Mesendoderm (in vitro differentiated cells): Measurements from ENCODE around the gene RCBTB2.

Source experiments
- DNase-seq: peaks from one replicate; pipeline ENCODE4 v3.0.0; 2013
- H2AK5ac ChIP-seq: 2 replicates; pipeline ENCODE4 v1.6.1; 2013; ENCODE audit warnings: low read length, inconsistent platforms
- H2BK120ac ChIP-seq: 2 replicates; pipeline ENCODE4 v1.6.1; 2013; ENCODE audit warnings: low read depth, mild to moderate bottlenecking, low read length, moderate library complexity, mixed read lengths
- H2BK15ac ChIP-seq: replicated peaks from 2 replicates; pipeline ENCODE4 v1.6.1; 2013; ENCODE audit warnings: low read depth, mild to moderate bottlenecking, moderate library complexity
- H2BK5ac ChIP-seq: 2 replicates; pipeline ENCODE4 v1.6.1; 2013; ENCODE audit warnings: low read length, inconsistent platforms
- H3K18ac ChIP-seq: 2 replicates; pipeline ENCODE4 v1.6.1; 2013; ENCODE audit warnings: mild to moderate bottlenecking, low read length, mixed read lengths
- H3K23ac ChIP-seq: one replicate; pipeline ENCODE4 v1.6.1; 2013; ENCODE audit warnings: low read length
- H3K27ac ChIP-seq: 2 replicates; pipeline ENCODE4 v1.5.1; 2013; ENCODE audit warnings: low read depth, mild to moderate bottlenecking, inconsistent platforms, low read length, moderate library complexity
- H3K27me3 ChIP-seq: 2 replicates; pipeline ENCODE4 v1.6.1; 2013; ENCODE audit warnings: low read length, control low read depth, mild to moderate bottlenecking, inconsistent platforms; ENCODE audit not compliant: insufficient read depth, poor library complexity
- H3K36me3 ChIP-seq: 2 replicates; pipeline ENCODE4 v1.6.1; 2013; ENCODE audit warnings: low read length, inconsistent platforms; ENCODE audit not compliant: control insufficient read depth, insufficient read depth
- H3K4ac ChIP-seq: one replicate; pipeline ENCODE4 v1.6.1; 2013; ENCODE audit warnings: low read depth, mild to moderate bottlenecking, low read length, moderate library complexity
- H3K4me1 ChIP-seq: 2 replicates; pipeline ENCODE4 v1.6.1; 2013; ENCODE audit warnings: low read depth, low read length, inconsistent platforms; ENCODE audit not compliant: control insufficient read depth
- H3K4me2 ChIP-seq: 2 replicates; pipeline ENCODE4 v1.6.1; 2013; ENCODE audit warnings: low read length
- H3K4me3 ChIP-seq: 2 replicates; pipeline ENCODE4 v1.5.1; 2013; ENCODE audit warnings: mild to moderate bottlenecking, low read length
- H3K56ac ChIP-seq: one replicate; pipeline ENCODE4 v1.6.1; 2013; ENCODE audit warnings: low read length
- H3K79me1 ChIP-seq: 2 replicates; pipeline ENCODE4 v1.6.1; 2013; ENCODE audit warnings: low read length, inconsistent platforms
- H3K79me2 ChIP-seq: 2 replicates; pipeline ENCODE4 v1.6.1; 2013; ENCODE audit warnings: mild to moderate bottlenecking, low read length; ENCODE audit not compliant: control insufficient read depth, insufficient read depth
- H3K9ac ChIP-seq: 2 replicates; pipeline ENCODE4 v1.6.1; 2013; ENCODE audit warnings: low read length, inconsistent platforms
- H4K5ac ChIP-seq: one replicate; pipeline ENCODE4 v1.6.1; 2013; ENCODE audit warnings: low read length
- H4K8ac ChIP-seq: one replicate; pipeline ENCODE4 v1.6.1; 2013; ENCODE audit warnings: low read depth, mild to moderate bottlenecking, control low read depth, low read length, moderate library complexity
- WGBS: extraction: QIAGEN DNeasy Blood & Tissue Kit; methylation state at CpG from one replicate; pipeline ENCODE4 v1.1.7; 2013; ENCODE audit warnings: low lambda C conversion rate, missing lambda C conversion rate; ENCODE audit not compliant: insufficient coverage; ENCODE audit errors: extremely low coverage; 5-methylcytosine and 5-hydroxymethylcytosine counted together

Gene RCBTB2

DNA sequence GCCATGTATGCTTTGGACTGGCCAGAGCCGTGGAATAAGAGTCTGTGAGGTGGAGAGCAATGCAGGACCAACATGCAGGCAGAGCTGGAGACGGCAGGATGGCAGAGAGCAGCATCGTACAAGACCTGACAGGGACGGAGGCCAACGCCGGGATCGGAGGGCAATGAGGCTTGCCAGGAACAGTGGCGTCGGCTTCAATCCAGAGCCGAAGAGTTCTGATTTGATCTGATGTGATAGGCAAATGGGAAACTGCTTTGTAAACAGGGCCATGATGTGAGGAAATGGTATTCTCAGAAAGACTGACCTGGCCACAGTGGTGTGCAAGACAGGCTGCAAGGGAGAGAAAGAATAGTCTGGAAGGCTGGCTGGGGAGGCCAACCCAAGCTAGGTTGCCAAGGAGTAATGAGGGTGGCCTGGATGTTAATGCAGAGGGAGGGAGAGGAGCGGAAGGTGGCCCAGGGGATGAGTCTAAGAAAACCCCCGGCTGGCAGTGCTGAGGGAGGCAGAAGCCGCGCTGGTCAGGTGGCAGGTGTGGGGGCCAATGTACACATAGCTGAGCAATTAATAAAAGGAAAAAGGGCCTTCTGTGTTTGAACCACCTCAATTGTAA, 26.7 kb downstream of the RCBTB2 start:
- Histone ChIP-seq H3K18ac (no peak overlapping the region), H4K5ac (no peak overlapping the region), H3K79me1 (no peaks in the 10 kb centered on the region), H4K8ac (no peak overlapping the region), H3K27me3 (no peaks in the 10 kb centered on the region), H3K27ac (no peak overlapping the region), H2BK15ac (no peak overlapping the region), H3K4me1 (peaks cover 8% of the 10 kb centered on the region), H3K4me3 (no peak overlapping the region), H3K23ac (no peak overlapping the region), H3K4me2 (no peak overlapping the region), H2BK120ac (no peak overlapping the region), H3K79me2 (no peaks in the 10 kb centered on the region), H3K56ac (peak overlapping the region; percentile 38), H3K4ac (no peak overlapping the region), H3K36me3 (no peaks in the 10 kb centered on the region), H2BK5ac (no peak overlapping the region), H2AK5ac (no peak overlapping the region), H3K9ac (no peak overlapping the region)
- no CpG with 5 or more reads among the region's 14 CpGs for WGBS
- DNase-seq = no peak

DNA sequence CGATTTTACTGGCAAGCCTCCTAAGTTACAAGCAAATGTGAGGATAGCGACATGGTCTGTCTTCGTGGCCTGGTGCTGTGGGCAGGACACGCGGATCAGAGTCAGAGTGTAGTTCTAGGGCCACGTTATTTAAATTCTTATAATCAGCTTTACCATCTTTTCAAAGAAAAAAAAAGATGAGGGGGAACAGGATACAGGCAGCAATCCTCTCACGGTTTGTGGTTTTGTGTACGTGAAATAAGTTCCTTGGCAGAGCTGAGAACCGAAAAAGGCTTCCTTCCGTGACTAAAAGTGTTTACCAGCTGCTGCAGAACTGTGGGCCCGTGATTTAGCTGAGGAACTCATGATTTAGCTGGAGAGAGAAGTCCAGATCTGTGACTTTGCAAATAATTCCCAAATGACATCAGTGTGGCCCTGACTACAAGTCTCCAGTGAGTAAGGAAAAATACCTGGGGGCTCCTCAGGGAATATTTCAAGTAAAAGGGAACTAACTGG, 27.2 kb downstream of the RCBTB2 start:
- Histone ChIP-seq H3K36me3 (no peaks in the 10 kb centered on the region), H3K27ac (no peak overlapping the region), H3K4me1 (peaks cover 8% of the 10 kb centered on the region), H3K4me2 (no peak overlapping the region), H3K4me3 (no peak overlapping the region), H3K79me2 (no peaks in the 10 kb centered on the region), H2BK5ac (no peak overlapping the region), H2AK5ac (no peak overlapping the region), H4K8ac (no peak overlapping the region), H2BK15ac (no peak overlapping the region), H3K79me1 (no peaks in the 10 kb centered on the region), H3K18ac (peak overlapping the region; percentile 63), H3K23ac (no peak overlapping the region), H3K9ac (no peak overlapping the region), H3K4ac (peak overlapping the region; percentile 23), H3K27me3 (no peaks in the 10 kb centered on the region), H4K5ac (no peak overlapping the region), H2BK120ac (peak overlapping the region; percentile 31), H3K56ac (peak overlapping the region; percentile 51)
- no CpG with 5 or more reads among the region's 11 CpGs for WGBS
- peak; percentile 54 for DNase-seq

GRCh38 chr13:48505012-48505411, 27.9 kb downstream of the RCBTB2 start:
- Histone ChIP-seq H3K9ac (no peak overlapping the region), H3K18ac (no peak overlapping the region), H3K4me2 (no peak overlapping the region), H3K36me3 (no peaks in the 10 kb centered on the region), H2BK5ac (no peak overlapping the region), H3K4me3 (no peak overlapping the region), H4K8ac (no peak overlapping the region), H3K27me3 (no peaks in the 10 kb centered on the region), H3K79me2 (no peaks in the 10 kb centered on the region), H3K27ac (no peak overlapping the region), H3K4me1 (peaks cover 5% of the 10 kb centered on the region), H3K23ac (no peak overlapping the region), H2BK15ac (no peak overlapping the region), H2BK120ac (no peak overlapping the region), H3K56ac (no peak overlapping the region), H4K5ac (no peak overlapping the region), H3K79me1 (no peaks in the 10 kb centered on the region), H2AK5ac (no peak overlapping the region), H3K4ac (no peak overlapping the region)
- no CpG with 5 or more reads among the region's 4 CpGs for WGBS
- DNase-seq = peak; percentile 92

DNA sequence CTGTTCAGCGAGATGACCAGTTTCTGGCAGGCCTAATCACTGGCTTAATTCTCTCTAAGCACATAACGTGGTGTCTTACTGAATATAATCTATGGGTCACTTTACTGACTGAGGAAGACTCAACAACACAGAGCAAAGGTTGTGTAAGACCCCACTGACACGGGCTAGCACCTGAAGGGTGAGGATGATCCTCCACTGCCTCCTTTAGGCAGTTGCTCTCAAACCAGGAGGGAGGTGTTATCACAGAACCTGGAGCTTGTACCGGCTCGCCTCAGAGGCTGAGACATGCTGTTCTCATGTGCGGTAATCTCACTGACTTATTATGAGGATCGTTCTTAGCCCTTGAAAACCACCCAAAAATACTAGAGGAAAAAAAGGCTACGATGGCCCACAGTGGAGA, 28.3 kb downstream of the RCBTB2 start:
- Histone ChIP-seq H3K18ac (peak overlapping the region; percentile 9), H3K36me3 (no peaks in the 10 kb centered on the region), H3K4me3 (no peak overlapping the region), H2BK5ac (no peak overlapping the region), H3K27ac (no peak overlapping the region), H2BK120ac (no peak overlapping the region), H3K9ac (no peak overlapping the region), H3K79me1 (no peaks in the 10 kb centered on the region), H4K8ac (no peak overlapping the region), H2BK15ac (no peak overlapping the region), H3K56ac (no peak overlapping the region), H3K4me1 (peaks cover 5% of the 10 kb centered on the region), H2AK5ac (no peak overlapping the region), H3K4ac (peak overlapping the region; percentile 26), H3K79me2 (no peaks in the 10 kb centered on the region), H3K23ac (no peak overlapping the region), H3K27me3 (no peaks in the 10 kb centered on the region), H4K5ac (no peak overlapping the region), H3K4me2 (no peak overlapping the region)
- no CpG with 5 or more reads among the region's 8 CpGs for WGBS
- peak; percentile 46 for DNase-seq

GRCh38 chr13:48502601-48503319, 30.1 kb downstream of the RCBTB2 start:
- no peak overlapping the region for H4K5ac ChIP-seq
- H2BK5ac ChIP-seq = no peak overlapping the region
- H3K4me3 ChIP-seq = no peak overlapping the region
- no peak overlapping the region for H3K4me2 ChIP-seq
- no peak overlapping the region for H3K27ac ChIP-seq
- no CpG with 5 or more reads among the region's 19 CpGs for WGBS
- no peaks in the 10 kb centered on the region for H3K27me3 ChIP-seq
- no peak overlapping the region for H2BK15ac ChIP-seq
- no peak overlapping the region for H4K8ac ChIP-seq
- H3K9ac ChIP-seq = no peak overlapping the region
- H2BK120ac ChIP-seq = no peak overlapping the region
- H3K79me1 ChIP-seq = no peaks in the 10 kb centered on the region
- no peaks in the 10 kb centered on the region for H3K36me3 ChIP-seq
- H2AK5ac ChIP-seq = no peak overlapping the region
- no peak overlapping the region for H3K23ac ChIP-seq
- H3K18ac ChIP-seq = no peak overlapping the region
- H3K4me1 ChIP-seq = peaks cover 5% of the 10 kb centered on the region
- H3K56ac ChIP-seq = no peak overlapping the region
- no peak for DNase-seq
- H3K4ac ChIP-seq = no peak overlapping the region
- H3K79me2 ChIP-seq = no peaks in the 10 kb centered on the region
